Fibroblast of villous mesenchyme (primary cell): ENCODE results near the gene MAP3K10. TPM values are rescaled to one million over a fixed set of nuclear protein-coding genes. Genes with fewer than 3 reads are reported as not detected.
A peak's percentile ranks its signal among the peaks of the same experiment; 100 is the strongest.
"Not testable (repeated sequence)": the region's sequence is repeated elsewhere in the genome, so short reads cannot be mapped to it uniquely, and the experiment has no call there.

Source experiments
- DNase-seq: peaks from one replicate; pipeline ENCODE4 v3.0.0-alpha.2; 2010; ENCODE audit warnings: low read depth
- H3K4me3 ChIP-seq: 2 replicates; pipeline ENCODE4 v1.5.1; 2011; ENCODE audit warnings: low read depth, mild to moderate bottlenecking, low read length
- CTCF ChIP-seq: IDR thresholded peaks from 2 replicates; pipeline ENCODE4 v1.5.1; 2012; ENCODE audit warnings: low read depth, mild to moderate bottlenecking, low read length; ENCODE audit not compliant: insufficient read depth
- total RNA-seq: library from RNA; depleted of rRNA; stranded (reverse); fragments of >200 nt; gene quantifications from 2 replicates; pipeline ENCODE4 v1.2.3, GENCODE V29; 2012

MAP3K10 gene
- total RNA-seq, 1 donor, result 8.6 TPM

DNA sequence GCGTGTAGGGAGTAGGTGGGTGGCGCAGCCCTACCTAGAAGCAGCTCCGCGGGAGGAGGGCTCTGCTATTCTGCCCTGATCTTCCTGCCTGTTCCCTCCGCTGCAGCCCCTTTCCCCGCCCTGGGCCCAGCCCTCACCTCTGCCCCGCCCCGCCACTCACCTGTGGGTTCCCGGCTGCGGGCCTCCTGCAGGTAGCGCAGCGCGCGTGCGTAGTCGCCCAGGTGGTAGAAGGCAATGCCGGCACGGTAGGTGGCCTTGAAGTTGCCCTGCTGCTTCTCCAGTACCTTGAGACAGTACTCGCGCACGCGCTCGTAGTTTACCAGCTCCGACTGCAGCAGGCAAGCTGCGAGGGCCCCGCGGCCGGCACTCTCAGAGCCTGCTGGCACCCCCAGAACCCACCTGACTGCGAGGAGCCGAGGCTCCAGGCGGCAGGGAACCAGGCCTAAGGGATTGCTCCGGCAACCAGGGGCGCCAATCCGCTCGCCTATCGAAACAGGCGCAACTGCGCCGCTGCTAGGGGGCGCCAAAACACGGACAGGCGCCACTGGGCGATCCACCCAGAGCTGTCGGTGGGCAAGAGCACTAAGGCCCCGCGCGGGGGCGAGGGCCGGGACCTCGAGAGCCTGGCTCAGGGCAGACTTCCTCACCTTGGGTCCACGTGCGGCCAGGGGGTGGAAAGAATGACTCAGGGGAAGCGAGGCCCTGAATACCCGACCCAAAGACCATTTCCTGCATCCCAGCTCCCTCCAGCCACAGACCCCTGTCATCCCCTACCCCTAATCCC, 26.0 kb downstream of the MAP3K10 start:
- H3K4me3 ChIP-seq, result no peak overlapping the region
- TF ChIP-seq CTCF, result peak; percentile 24
- no peak for DNase-seq

- no peak within 1 kb of the TSS for H3K4me3 ChIP-seq
- no peak for TF ChIP-seq CTCF
- no peak for DNase-seq
These were observed 27.0 kb downstream of the MAP3K10 start, which contains the start of gene TTC9B for GRCh38 chr19:40217934-40218890. TTC9B (minus strand) TSS chr19:40218384; CDS start chr19:40218381, 3 bp downstream.

GRCh38 chr19:40219029-40219428, 27.8 kb downstream of the MAP3K10 start:
- H3K4me3 ChIP-seq, DNase-seq: not testable (repeated sequence)

GRCh38 chr19:40219721-40220276, 28.6 kb downstream of the MAP3K10 start:
- TF ChIP-seq CTCF, result no peak
- H3K4me3 ChIP-seq, result no peak overlapping the region
- peak; percentile 37 for DNase-seq

- H3K4me3 ChIP-seq, result no peak overlapping the region
- no peak for DNase-seq
- TF ChIP-seq CTCF, result no peak
These were observed 29.4 kb downstream of the MAP3K10 start for GRCh38 chr19:40220674-40221073.

- no peak overlapping the region for H3K4me3 ChIP-seq
- peak; percentile 90 for TF ChIP-seq CTCF
- peak; percentile 95 for DNase-seq
These were observed 30.8 kb downstream of the MAP3K10 start for GRCh38 chr19:40221858-40222619.
